ENCODE results near the gene SOCS4.

GRCh38 chr14:55066223-55066622, 39.2 kb downstream of the SOCS4 start:
- TF ChIP-seq CTCF (IDR thresholded peaks at IDR 0.05; ENCODE audit: low read depth, low read length), result no peak
- no peak for TF ChIP-seq EZH2phosphoT487 (IDR thresholded peaks at IDR 0.05; ENCODE audit: low read depth)

All from OCI-LY3 (cell line).